IMR-90 (cell line): Measurements from ENCODE around the gene GLRA2.

ENCODE experiments used
- CEBPB ChIP-seq: IDR thresholded peaks from 2 replicates; pipeline ENCODE4 v1.6.1; 2012; ENCODE audit warnings: low read depth, low read length, improper control_type of control experiment
- MXI1 ChIP-seq: IDR thresholded peaks from 2 replicates; pipeline ENCODE4 v1.6.1; 2012; ENCODE audit warnings: low read depth, mild to moderate bottlenecking, low read length, moderate library complexity, borderline replicate concordance
- POLR2A ChIP-seq: IDR thresholded peaks from 2 replicates; pipeline ENCODE4 v1.6.1; 2012; ENCODE audit warnings: mild to moderate bottlenecking, low read depth, low read length
- RAD21 ChIP-seq: IDR thresholded peaks from 2 replicates; pipeline ENCODE4 v1.6.1; 2012; ENCODE audit warnings: low read length, improper control_type of control experiment
- SMC3 ChIP-seq: fragments of 150-350 bp; IDR thresholded peaks from 2 replicates; pipeline ENCODE4 v1.6.1; 2016; ENCODE audit warnings: low read depth, mild to moderate bottlenecking, antibody characterized with exemption, low read length, moderate library complexity
- TF ChIP-seq, protein P1 (sequence below): conservative IDR thresholded peaks from 2 replicates; pipeline ENCODE4 v1.5.1; 2012; ENCODE audit warnings: mild to moderate bottlenecking, low read depth, low read length, improper control_type of control experiment

DNA sequence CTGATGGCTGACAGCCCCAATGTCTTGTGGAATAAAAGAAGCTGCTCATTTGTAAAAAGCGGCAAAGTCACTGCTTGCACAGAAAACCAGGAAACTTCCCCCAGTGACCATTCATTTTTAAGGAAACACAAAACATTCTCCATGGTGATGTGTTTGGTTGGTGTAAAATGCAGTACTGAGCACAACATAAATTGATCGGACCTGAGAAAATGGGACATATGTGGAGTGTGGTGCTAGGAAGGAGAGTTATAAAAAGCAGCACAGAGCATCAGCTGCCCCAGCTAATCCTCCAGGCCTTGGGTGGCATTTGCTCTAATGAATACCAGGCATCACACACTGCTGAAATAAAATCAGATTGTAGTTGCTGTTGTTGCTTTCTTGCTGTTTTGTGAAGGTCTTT lies 55.2 kb downstream of the GLRA2 start:
- TF ChIP-seq POLR2A (no peak), CEBPB (no peak), MXI1 (no peak), SMC3 (no peak), RAD21 (no peak)
- TF ChIP-seq, protein P1, sequence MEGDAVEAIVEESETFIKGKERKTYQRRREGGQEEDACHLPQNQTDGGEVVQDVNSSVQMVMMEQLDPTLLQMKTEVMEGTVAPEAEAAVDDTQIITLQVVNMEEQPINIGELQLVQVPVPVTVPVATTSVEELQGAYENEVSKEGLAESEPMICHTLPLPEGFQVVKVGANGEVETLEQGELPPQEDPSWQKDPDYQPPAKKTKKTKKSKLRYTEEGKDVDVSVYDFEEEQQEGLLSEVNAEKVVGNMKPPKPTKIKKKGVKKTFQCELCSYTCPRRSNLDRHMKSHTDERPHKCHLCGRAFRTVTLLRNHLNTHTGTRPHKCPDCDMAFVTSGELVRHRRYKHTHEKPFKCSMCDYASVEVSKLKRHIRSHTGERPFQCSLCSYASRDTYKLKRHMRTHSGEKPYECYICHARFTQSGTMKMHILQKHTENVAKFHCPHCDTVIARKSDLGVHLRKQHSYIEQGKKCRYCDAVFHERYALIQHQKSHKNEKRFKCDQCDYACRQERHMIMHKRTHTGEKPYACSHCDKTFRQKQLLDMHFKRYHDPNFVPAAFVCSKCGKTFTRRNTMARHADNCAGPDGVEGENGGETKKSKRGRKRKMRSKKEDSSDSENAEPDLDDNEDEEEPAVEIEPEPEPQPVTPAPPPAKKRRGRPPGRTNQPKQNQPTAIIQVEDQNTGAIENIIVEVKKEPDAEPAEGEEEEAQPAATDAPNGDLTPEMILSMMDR: no peak
